ENCODE results near the gene LRRC56. TPM values are rescaled to one million over a fixed set of nuclear protein-coding genes. Genes with fewer than 3 reads are reported as not detected.

The LRRC56 gene
- total RNA-seq, 3 donors from 2014 or later: 0.16 to 1.6 (median 1.3) TPM

GRCh38 chr11:592501-592900 lies 55.2 kb downstream of the LRRC56 start:
- no peak overlapping the region for H3K4me3 ChIP-seq
- intact Hi-C loops (cut with DNase I; ENCODE audit: low total_unique reads): no loop called here
- H3K9me3 ChIP-seq: no peaks in the 10 kb centered on the region
- peaks cover 4% of the 10 kb centered on the region for H3K36me3 ChIP-seq
- TF ChIP-seq POLR2A (IDR thresholded peaks at IDR 0.05) (no peak), POLR2AphosphoS5 (IDR thresholded peaks at IDR 0.05) (no peak), CTCF (IDR thresholded peaks at IDR 0.05) (no peak)
- H3K4me1 ChIP-seq: no peaks in the 10 kb centered on the region
- no peak for DNase-seq (ENCODE audit: low spot score in 2 of 2)
- no peak overlapping the region for H3K27ac ChIP-seq
- H3K27me3 ChIP-seq: no peaks in the 10 kb centered on the region

GRCh38 chr11:592918-593317 lies 55.6 kb downstream of the LRRC56 start:
- Histone ChIP-seq H3K27me3 (no peaks in the 10 kb centered on the region), H3K9me3 (no peaks in the 10 kb centered on the region), H3K4me3 (no peak overlapping the region), H3K27ac (no peak overlapping the region), H3K36me3 (peaks cover 4% of the 10 kb centered on the region), H3K4me1 (no peaks in the 10 kb centered on the region)
- intact Hi-C loops (cut with DNase I; ENCODE audit: low total_unique reads): no loop called here
- no peak for TF ChIP-seq POLR2AphosphoS5 (IDR thresholded peaks at IDR 0.05)
- no peak for TF ChIP-seq POLR2A (IDR thresholded peaks at IDR 0.05)
- TF ChIP-seq CTCF (IDR thresholded peaks at IDR 0.05): no peak
- DNase-seq (ENCODE audit: low spot score in 2 of 2): no peak

- H3K4me3 ChIP-seq: no peak overlapping the region
- intact Hi-C loops (cut with DNase I; ENCODE audit: low total_unique reads): no loop called here
- H3K27me3 ChIP-seq: no peaks in the 10 kb centered on the region
- no peak overlapping the region for H3K27ac ChIP-seq
- DNase-seq (ENCODE audit: low spot score in 2 of 2): no peak
- no peaks in the 10 kb centered on the region for H3K4me1 ChIP-seq
- no peak for TF ChIP-seq POLR2AphosphoS5 (IDR thresholded peaks at IDR 0.05)
- TF ChIP-seq CTCF (IDR thresholded peaks at IDR 0.05): no peak
- TF ChIP-seq POLR2A (IDR thresholded peaks at IDR 0.05): no peak
- H3K36me3 ChIP-seq: peaks cover 4% of the 10 kb centered on the region
- H3K9me3 ChIP-seq: no peaks in the 10 kb centered on the region
These were observed 56.0 kb downstream of the LRRC56 start for GRCh38 chr11:593347-593746.

- intact Hi-C loops (cut with DNase I; ENCODE audit: low total_unique reads): no loop called here
- Histone ChIP-seq H3K4me1 (no peaks in the 10 kb centered on the region), H3K27ac (no peak overlapping the region), H3K36me3 (peaks cover 4% of the 10 kb centered on the region), H3K27me3 (no peaks in the 10 kb centered on the region), H3K9me3 (no peaks in the 10 kb centered on the region), H3K4me3 (no peak overlapping the region)
- TF ChIP-seq CTCF (IDR thresholded peaks at IDR 0.05): no peak
- DNase-seq (ENCODE audit: low spot score in 2 of 2): no peak
These were observed 58.1 kb downstream of the LRRC56 start for GRCh38 chr11:595400-595799.

GRCh38 chr11:596374-596773 lies 59.0 kb downstream of the LRRC56 start:
- Histone ChIP-seq H3K4me1 (no peaks in the 10 kb centered on the region), H3K27ac (no peak overlapping the region), H3K36me3 (peaks cover 4% of the 10 kb centered on the region), H3K9me3 (no peaks in the 10 kb centered on the region), H3K27me3 (no peaks in the 10 kb centered on the region), H3K4me3 (no peak overlapping the region)
- DNase-seq (ENCODE audit: low spot score in 2 of 2): no peak
- intact Hi-C loops (cut with DNase I; ENCODE audit: low total_unique reads): no loop called here
- no peak for TF ChIP-seq POLR2AphosphoS5 (IDR thresholded peaks at IDR 0.05)

GRCh38 chr11:597166-597725 lies 59.9 kb downstream of the LRRC56 start:
- no peak overlapping the region for H3K4me3 ChIP-seq
- DNase-seq (ENCODE audit: low spot score in 2 of 2): no peak
- H3K36me3 ChIP-seq: peaks cover 2% of the 10 kb centered on the region
- TF ChIP-seq POLR2A (IDR thresholded peaks at IDR 0.05) (no peak), POLR2AphosphoS5 (IDR thresholded peaks at IDR 0.05) (no peak), CTCF (IDR thresholded peaks at IDR 0.05) (no peak)
- H3K27ac ChIP-seq: no peak overlapping the region
- no peaks in the 10 kb centered on the region for H3K27me3 ChIP-seq
- no peaks in the 10 kb centered on the region for H3K9me3 ChIP-seq
- no peaks in the 10 kb centered on the region for H3K4me1 ChIP-seq
- intact Hi-C loops (cut with DNase I; ENCODE audit: low total_unique reads): no loop called here

Data from breast epithelium (tissue), 4 donors.